HepG2 (cell line): Measurements from ENCODE around the gene PRM3. TPM values are rescaled to one million over a fixed set of nuclear protein-coding genes. Genes with fewer than 3 reads are reported as not detected.
A peak's percentile ranks its signal among the peaks of the same experiment; 100 is the strongest.

Source experiments
- ARNT ChIP-seq: fragments of 450-650 bp; IDR thresholded peaks from 2 replicates; pipeline ENCODE4 v1.6.1; 2017
- BRF2 ChIP-seq: sonication (generic); formaldehyde crosslinking; IDR thresholded peaks from 2 replicates; pipeline ENCODE4 v1.8.1; 2022; ENCODE audit warnings: mild to moderate bottlenecking, missing genetic modification reagents
- E2F2 ChIP-seq: sonication (generic); formaldehyde crosslinking; IDR thresholded peaks from 2 replicates; pipeline ENCODE4 v1.4.0; 2020; ENCODE audit warnings: missing genetic modification reagents, borderline replicate concordance
- FUBP1 ChIP-seq: sonication (generic); formaldehyde crosslinking; IDR thresholded peaks from 2 replicates; pipeline ENCODE4 v1.5.1; 2020; ENCODE audit warnings: missing genetic modification reagents, mild to moderate bottlenecking, borderline replicate concordance
- NFKB2 ChIP-seq: sonication (generic); formaldehyde crosslinking; IDR thresholded peaks from 2 replicates; pipeline ENCODE4 v1.4.0; 2020; ENCODE audit warnings: missing genetic modification reagents, borderline replicate concordance
- POLR2G ChIP-seq: fragments of 200-400 bp; formaldehyde crosslinking; IDR thresholded peaks from 2 replicates; pipeline ENCODE4 v1.6.1; 2018; ENCODE audit warnings: mild to moderate bottlenecking, low read depth, low read length, moderate library complexity
- PRDM4 ChIP-seq: sonication (generic); formaldehyde crosslinking; IDR thresholded peaks from 2 replicates; pipeline ENCODE4 v1.9.0; 2021; ENCODE audit warnings: missing genetic modification reagents, borderline replicate concordance
- PRMT3 ChIP-seq: sonication (generic); formaldehyde crosslinking; IDR thresholded peaks from 2 replicates; pipeline ENCODE4 v1.8.1; 2022; ENCODE audit warnings: low read depth, mild to moderate bottlenecking, moderate library complexity, missing genetic modification reagents, borderline replicate concordance
- RFX5 ChIP-seq: IDR thresholded peaks from 2 replicates; pipeline ENCODE4 v1.6.1; 2011; ENCODE audit warnings: low read depth, low read length, improper control_type of control experiment
- RORA ChIP-seq: sonication (generic); formaldehyde crosslinking; IDR thresholded peaks from 2 replicates; pipeline ENCODE4 v1.5.0; 2020; ENCODE audit warnings: mild to moderate bottlenecking, missing genetic modification reagents, moderate library complexity
- SIN3A ChIP-seq: IDR thresholded peaks from 2 replicates; pipeline ENCODE4 v1.6.1; 2011; ENCODE audit warnings: low read depth, mild to moderate bottlenecking, control low read depth, low read length, borderline replicate concordance
- SOX6 ChIP-seq, 2 experiments: fragments of 450-650 bp in 1 of 2; sonication (generic) in 1 of 2; formaldehyde crosslinking in 1 of 2; IDR thresholded peaks; 2 replicates each; pipeline versions ENCODE4 v1.4.0 to v1.6.1; 2017 to 2020; ENCODE audit warnings: antibody characterized with exemption in 1 of 2, mild to moderate bottlenecking in 1 of 2, missing genetic modification reagents in 1 of 2
- SP5 ChIP-seq: IDR thresholded peaks from 2 replicates; pipeline ENCODE4 v1.6.1; 2016; ENCODE audit warnings: low read depth, borderline replicate concordance
- TAF15 ChIP-seq: fragments of 200-400 bp; formaldehyde crosslinking; IDR thresholded peaks from one replicate; pipeline ENCODE4 v1.6.1; 2018; ENCODE audit warnings: mild to moderate bottlenecking, low read depth, low read length; ENCODE audit not compliant: poor library complexity, severe bottlenecking
- TERF1 ChIP-seq: sonication (generic); formaldehyde crosslinking; IDR thresholded peaks from 2 replicates; pipeline ENCODE4 v1.8.0; 2022; ENCODE audit warnings: mild to moderate bottlenecking, missing genetic modification reagents, moderate library complexity
- TOE1 ChIP-seq: sonication (generic); formaldehyde crosslinking; IDR thresholded peaks from 2 replicates; pipeline ENCODE4 v1.4.0; 2020; ENCODE audit warnings: mild to moderate bottlenecking, missing genetic modification reagents
- TRIM24 ChIP-seq: sonication (generic); formaldehyde crosslinking; IDR thresholded peaks from 2 replicates; pipeline ENCODE4 v1.8.0; 2022; ENCODE audit warnings: mild to moderate bottlenecking, missing genetic modification reagents
- ZNF124 ChIP-seq: sonication (generic); formaldehyde crosslinking; IDR thresholded peaks from 2 replicates; pipeline ENCODE4 v1.4.0; 2020; ENCODE audit warnings: missing genetic modification reagents
- ZNF17 ChIP-seq: sonication (generic); formaldehyde crosslinking; IDR thresholded peaks from 2 replicates; pipeline ENCODE4 v1.5.0; 2020; ENCODE audit warnings: mild to moderate bottlenecking, missing genetic modification reagents
- ZNF20 ChIP-seq: sonication (generic); formaldehyde crosslinking; IDR thresholded peaks from 2 replicates; pipeline ENCODE4 v1.4.0; 2020; ENCODE audit warnings: mild to moderate bottlenecking, moderate library complexity, missing genetic modification reagents
- ZNF224 ChIP-seq: sonication (generic); formaldehyde crosslinking; IDR thresholded peaks from 2 replicates; pipeline ENCODE4 v1.5.0; 2020; ENCODE audit warnings: mild to moderate bottlenecking, missing genetic modification reagents
- ZNF556 ChIP-seq: sonication (generic); formaldehyde crosslinking; IDR thresholded peaks from 2 replicates; pipeline ENCODE4 v1.4.0; 2020; ENCODE audit warnings: mild to moderate bottlenecking, missing genetic modification reagents, borderline replicate concordance
- polyA plus RNA-seq, 8 experiments: library from polyadenylated mRNA; depleted of rRNA in 3 of 8; stranded (reverse) in 7 of 8; unstranded in 1 of 8; fragments of >200 nt; fragmentation: Illumina TruSeq in 4 of 8; extraction: Trizol in 4 of 8; gene quantifications; 2 replicates each; pipeline versions ENCODE4 v1.2.1 to v1.2.3, GENCODE V29; 2011 to 2016; ENCODE audit warnings: low read depth in 4 of 8, missing spikeins in 1 of 8, mixed read lengths in 1 of 8; ENCODE audit not compliant: insufficient read depth in 1 of 8
- total RNA-seq, 5 experiments: library from RNA; depleted of rRNA; stranded (reverse); fragments of >200 nt; fragmentation: Illumina TruSeq; extraction: Trizol; gene quantifications; 2 replicates each; pipeline ENCODE4 v1.2.3, GENCODE V29; 2016; ENCODE audit warnings: low read depth in 1 of 5

PRM3 gene
- total and polyA plus RNA-seq, 2 of the 13 experiments (the other 11 are each of a cell fraction or from before 2014, with no cell fraction given) = not detected

- no peak for TF ChIP-seq TAF15
- no peak for TF ChIP-seq SP5 (CRISPR knock-in tag)
- no peak for TF ChIP-seq ZNF224 (CRISPR knock-in tag)
- peak; percentile 32; the same call in 1 of the 2 replicates for TF ChIP-seq ZNF556 (CRISPR knock-in tag)
- no peak for TF ChIP-seq SIN3A
- TF ChIP-seq TERF1 (CRISPR knock-in tag) = no peak
- no peak for TF ChIP-seq SOX6 (IDR thresholded peaks at IDR 0.05)
- no peak for TF ChIP-seq SOX6 (CRISPR knock-in tag; IDR thresholded peaks at IDR 0.05)
- no peak for TF ChIP-seq FUBP1 (CRISPR knock-in tag)
- no peak for TF ChIP-seq POLR2G
- TF ChIP-seq RFX5 = no peak
- TF ChIP-seq RORA (CRISPR knock-in tag) = no peak
- TF ChIP-seq PRDM4 (CRISPR knock-in tag) = no peak
- no peak for TF ChIP-seq TOE1 (CRISPR knock-in tag)
- no peak for TF ChIP-seq TRIM24
- TF ChIP-seq ZNF17 (CRISPR knock-in tag) = no peak
- no peak for TF ChIP-seq ZNF124 (CRISPR knock-in tag)
- TF ChIP-seq E2F2 (CRISPR knock-in tag) = no peak
- TF ChIP-seq NFKB2 (CRISPR knock-in tag) = no peak
- no peak for TF ChIP-seq ZNF20 (CRISPR knock-in tag)
- no peak for TF ChIP-seq PRMT3 (CRISPR knock-in tag)
- TF ChIP-seq BRF2 (CRISPR knock-in tag) = no peak
- TF ChIP-seq ARNT = no peak
These were observed 30.1 kb upstream of the PRM3 start (continued) for GRCh38 chr16:11303405-11304138.
